ENCODE measurements around the gene COL4A2. TPM values are rescaled to one million over a fixed set of nuclear protein-coding genes. Genes with fewer than 3 reads are reported as not detected.

The COL4A2 gene
- polyA plus RNA-seq, 1 donor (not counting 4 experiments of a cell fraction or from before 2014, with no cell fraction given): 30.7 TPM

DNA sequence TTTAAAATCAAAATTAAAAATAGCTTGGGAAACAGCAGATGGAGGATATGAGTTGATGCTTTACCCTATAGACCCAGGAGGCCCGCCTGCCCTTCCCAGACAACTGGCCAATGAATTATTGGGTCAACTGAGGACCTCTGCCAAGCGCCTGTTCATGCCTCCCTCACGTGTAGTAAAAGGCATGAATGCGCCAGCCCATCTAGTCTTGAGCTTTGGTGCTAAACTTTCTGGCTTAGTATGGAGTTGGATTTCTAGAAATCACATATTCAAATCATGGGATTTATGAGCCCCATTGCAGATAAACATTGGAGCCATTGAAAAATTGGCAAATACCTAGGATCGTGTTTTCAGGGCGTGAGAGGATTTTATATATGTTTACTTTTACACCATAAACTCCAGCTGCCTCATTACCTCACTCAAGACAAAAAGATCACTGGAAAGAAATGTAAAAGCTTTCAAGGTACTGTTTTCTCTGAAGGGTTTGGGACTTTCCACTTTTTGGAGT lies 47.1 kb downstream of the COL4A2 start:
- TF ChIP-seq CTCF (optimal IDR thresholded peaks at IDR 0.05 in 1 of 3, IDR thresholded peaks at IDR 0.05 in 1 of 3, conservative IDR thresholded peaks at IDR 0.05 in 1 of 3; ENCODE audit: extremely low read depth in 1 of 3, insufficient read depth in 2 of 3, low read length in 3 of 3): no peak
- no peak for TF ChIP-seq EZH2 (IDR thresholded peaks at IDR 0.05; ENCODE audit: low read length)
- dilution Hi-C loops (cut with MboI; ENCODE audit: extremely low pct_ligation_motif_present, low sequenced_read_pairs): no loop called here
- no peak overlapping the region for H3K27ac ChIP-seq (ENCODE audit: control insufficient read depth, insufficient read depth, low read length)

GRCh38 chr13:110354715-110355473 lies 47.8 kb downstream of the COL4A2 start:
- H4K20me1 ChIP-seq (ENCODE audit: control insufficient read depth, extremely low read depth, insufficient read depth, low read length): peaks cover 2% of the 10 kb centered on the region

More for the DNA sequence above, 47.1 kb downstream of the COL4A2 start:
- Histone ChIP-seq H3K9ac (ENCODE audit: control insufficient read depth, extremely low read depth, insufficient read depth, low read length) (no peak overlapping the region), H3K27me3 (ENCODE audit: control insufficient read depth, extremely low read depth, insufficient read depth, low read length) (no peaks in the 10 kb centered on the region), H3K4me3 (ENCODE audit: control insufficient read depth in 2 of 3, extremely low read depth in 1 of 3, insufficient read depth in 2 of 3, low read depth in 1 of 3, low read length in 3 of 3) (no peak overlapping the region), H3K9me3 (ENCODE audit: control insufficient read depth, low read depth, low read length) (no peaks in the 10 kb centered on the region), H3K36me3 (ENCODE audit: control insufficient read depth in 2 of 2, extremely low read depth in 1 of 2, insufficient read depth in 2 of 2, low read length in 2 of 2) (peaks cover 2 to 10% of the 10 kb centered on the region in 2 experiments), H4K20me1 (ENCODE audit: control insufficient read depth, extremely low read depth, insufficient read depth, low read length) (peaks cover 2% of the 10 kb centered on the region), H3K9me1 (ENCODE audit: control insufficient read depth, extremely low read depth, insufficient read depth, low read length) (peaks cover 3% of the 10 kb centered on the region), H3K4me2 (ENCODE audit: control insufficient read depth, extremely low read depth, insufficient read depth, low read depth, low read length) (no peak overlapping the region), H3K79me2 (ENCODE audit: control insufficient read depth, insufficient read depth, low read length) (peaks cover 41% of the 10 kb centered on the region), H3K4me1 (ENCODE audit: control insufficient read depth, extremely low read depth, insufficient read depth, low read length) (peaks cover 8% of the 10 kb centered on the region), H2AFZ (ENCODE audit: control insufficient read depth, low read length) (no peak overlapping the region)
- FAIRE-seq: no peak
- DNase-seq (ENCODE audit: low read depth, low spot score): no peak

More at GRCh38 chr13:110354715-110355473, 47.8 kb downstream of the COL4A2 start:
- Histone ChIP-seq H3K36me3 (ENCODE audit: control insufficient read depth in 2 of 2, extremely low read depth in 1 of 2, insufficient read depth in 2 of 2, low read length in 2 of 2) (peaks cover 2 to 10% of the 10 kb centered on the region in 2 experiments), H3K4me3 (ENCODE audit: control insufficient read depth in 2 of 3, extremely low read depth in 1 of 3, insufficient read depth in 2 of 3, low read depth in 1 of 3, low read length in 3 of 3) (no peak overlapping the region), H3K9me1 (ENCODE audit: control insufficient read depth, extremely low read depth, insufficient read depth, low read length) (peaks cover 3% of the 10 kb centered on the region), H3K4me1 (ENCODE audit: control insufficient read depth, extremely low read depth, insufficient read depth, low read length) (peaks cover 8% of the 10 kb centered on the region), H3K9me3 (ENCODE audit: control insufficient read depth, low read depth, low read length) (no peaks in the 10 kb centered on the region), H3K79me2 (ENCODE audit: control insufficient read depth, insufficient read depth, low read length) (peaks cover 38% of the 10 kb centered on the region), H3K27me3 (ENCODE audit: control insufficient read depth, extremely low read depth, insufficient read depth, low read length) (no peaks in the 10 kb centered on the region), H3K27ac (ENCODE audit: control insufficient read depth, insufficient read depth, low read length) (no peak overlapping the region), H3K9ac (ENCODE audit: control insufficient read depth, extremely low read depth, insufficient read depth, low read length) (no peak overlapping the region), H2AFZ (ENCODE audit: control insufficient read depth, low read length) (no peak overlapping the region), H3K4me2 (ENCODE audit: control insufficient read depth, extremely low read depth, insufficient read depth, low read depth, low read length) (no peak overlapping the region)
- dilution Hi-C loops (cut with MboI; ENCODE audit: extremely low pct_ligation_motif_present, low sequenced_read_pairs): no loop called here
- no peak for DNase-seq (ENCODE audit: low read depth, low spot score)
- TF ChIP-seq CTCF (optimal IDR thresholded peaks at IDR 0.05 in 1 of 3, IDR thresholded peaks at IDR 0.05 in 1 of 3, conservative IDR thresholded peaks at IDR 0.05 in 1 of 3; ENCODE audit: extremely low read depth in 1 of 3, insufficient read depth in 2 of 3, low read length in 3 of 3) (no peak), EZH2 (IDR thresholded peaks at IDR 0.05; ENCODE audit: low read length) (no peak)
- no peak for FAIRE-seq

Data from keratinocyte (primary cell).